Hepatocyte (in vitro differentiated cells): ENCODE measurements around the gene MAMDC2.

Source experiments
- CTCF ChIP-seq: fragments of 200-600 bp; sonication (generic); IDR thresholded peaks from 2 replicates; pipeline ENCODE4 v1.5.1; 2016; ENCODE audit warnings: antibody characterized with exemption, mild to moderate bottlenecking; ENCODE audit not compliant: poor library complexity
- EZH2 ChIP-seq: fragments of 200-600 bp; sonication (generic); IDR thresholded peaks from 2 replicates; pipeline ENCODE4 v1.6.1; 2016; ENCODE audit warnings: antibody characterized with exemption, mild to moderate bottlenecking, borderline replicate concordance

DNA sequence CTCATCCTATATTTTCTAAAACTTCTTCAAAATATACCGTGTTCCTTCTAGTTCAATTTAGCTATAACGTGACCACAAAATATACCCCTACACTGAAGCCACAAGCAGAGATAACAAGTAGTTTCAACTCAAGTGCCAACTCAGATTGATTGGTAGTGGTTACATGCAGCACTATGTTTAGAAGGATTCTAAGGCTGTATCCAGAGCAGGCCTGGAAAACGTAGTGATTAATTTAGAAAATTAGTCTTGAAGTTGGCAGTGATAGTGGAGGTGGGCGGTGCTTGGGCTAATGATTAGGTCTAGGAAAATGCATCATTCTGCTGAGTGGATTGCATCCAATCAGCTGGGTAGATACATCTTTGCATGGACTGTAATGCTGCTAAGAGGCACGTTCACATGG lies 61.5 kb downstream of the MAMDC2 start:
- TF ChIP-seq CTCF (no peak), EZH2 (no peak)
